Measurements from ENCODE around the gene NOXA1.

- TF ChIP-seq POLR2A (IDR thresholded peaks at IDR 0.05) (no peak), CTCF (IDR thresholded peaks at IDR 0.05) (no peak)
These were observed 10.8 kb downstream of the NOXA1 start for GRCh38 chr9:137433916-137434431.

Measured in suprapubic skin (tissue), 3 donors.